Activated CD8-positive, alpha-beta T cell treated with anti-CD3 and anti-CD28 coated beads for 36 hours (primary cell): ENCODE measurements around the gene SIDT1. TPM values are rescaled to one million over a fixed set of nuclear protein-coding genes. Genes with fewer than 3 reads are reported as not detected.

Experiments used
- ATAC-seq: fragments of 200-7000 bp; cut with Tn5 transposase; one replicate; pipeline ENCODE4 v1.10.0; 2021; ENCODE audit warnings: mild to moderate bottlenecking, moderate library complexity
- CTCF ChIA-PET: fragments of 350-600 bp; sonication (Branson Sonifier 250); formaldehyde crosslinking; loops from one replicate; lab custom pipeline; 2021; ENCODE audit warnings: antibody characterized with exemption; lab: Charles Lee
- POLR2A ChIA-PET: fragments of 350-600 bp; sonication (Branson Sonifier 250); formaldehyde crosslinking; loops from one replicate; lab custom pipeline; 2021; ENCODE audit warnings: antibody characterized with exemption; lab: Charles Lee
- DNase-seq: peaks from one replicate; pipeline ENCODE4 v3.0.0-alpha.2; 2020
- H3K27ac Mint-ChIP-seq: one replicate; pipeline ENCODE4 v1.8.0; 2021; ENCODE audit warnings: mild to moderate bottlenecking, mixed read lengths
- H3K27me3 Mint-ChIP-seq: one replicate; pipeline ENCODE4 v1.8.0; 2021; ENCODE audit warnings: mixed read lengths
- H3K36me3 Mint-ChIP-seq: one replicate; pipeline ENCODE4 v1.8.0; 2021; ENCODE audit warnings: low read depth, mixed read lengths
- H3K4me1 Mint-ChIP-seq: one replicate; pipeline ENCODE4 v1.8.0; 2021; ENCODE audit warnings: low read depth, mixed read lengths
- H3K4me3 Mint-ChIP-seq: one replicate; pipeline ENCODE4 v1.8.0; 2021; ENCODE audit warnings: mild to moderate bottlenecking, moderate library complexity, mixed read lengths
- H3K9me3 Mint-ChIP-seq: one replicate; pipeline ENCODE4 v1.8.0; 2021; ENCODE audit warnings: mixed read lengths
- CTCF ChIP-seq: fragments of 200-600 bp; IDR thresholded peaks from one replicate; pipeline ENCODE4 v1.8.0; 2022; ENCODE audit warnings: antibody characterized with exemption, mild to moderate bottlenecking
- intact Hi-C: fragments of 100-400 bp; cut with micrococcal nuclease; formaldehyde crosslinking; loops from one replicate; pipeline ENCODE4 v1.10.0; 2022
- total RNA-seq, 2 experiments: library from RNA; stranded (reverse); gene quantifications; one replicate each; pipeline ENCODE4 v1.2.3, GENCODE V29; 2021

Gene SIDT1
- total RNA-seq, 2 experiments from 2014 or later, result 21.0 to 24.0 TPM

- no peak for ATAC-seq
Observed at GRCh38 chr3:113638910-113639309, 106.6 kb downstream of the SIDT1 start.

DNA sequence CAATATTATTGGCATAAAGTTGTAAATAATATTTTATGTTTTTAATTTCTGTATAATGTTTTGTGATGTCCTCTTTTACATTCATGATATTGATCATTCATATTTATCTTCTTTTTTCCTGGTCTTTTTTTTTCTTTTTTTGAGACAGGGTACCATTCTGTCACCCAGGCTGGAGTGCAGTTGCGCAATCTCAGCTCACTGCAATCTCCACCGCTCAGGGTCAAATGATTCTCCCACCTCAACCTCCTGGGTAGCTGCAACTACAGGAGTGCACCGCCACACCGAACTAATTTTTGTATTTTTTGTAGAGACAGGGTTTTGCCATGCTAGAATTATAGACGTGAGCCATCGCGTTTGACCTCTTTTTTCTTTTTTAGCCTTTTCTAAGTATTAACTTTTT is 111.2 kb downstream of the SIDT1 start:
- TF ChIP-seq CTCF, result no peak
- no peak overlapping the region for H3K4me3 Mint-ChIP-seq
- ChIA-PET POLR2A (no interaction called here), CTCF (interaction anchor here (0.8 kb wide), 1 partner anchor 10 kb away, joined by 3 read pairs; no protein-coding TSS in a partner anchor)
- peaks cover 7% of the 10 kb centered on the region for H3K36me3 Mint-ChIP-seq
- H3K27ac Mint-ChIP-seq, result no peak overlapping the region
- intact Hi-C loops, result no loop called here
- no peaks in the 10 kb centered on the region for H3K27me3 Mint-ChIP-seq
- no peak for ATAC-seq
- peaks cover 21% of the 10 kb centered on the region for H3K9me3 Mint-ChIP-seq
- no peak for DNase-seq
- peaks cover 1% of the 10 kb centered on the region for H3K4me1 Mint-ChIP-seq

More at GRCh38 chr3:113638910-113639309, 106.6 kb downstream of the SIDT1 start:
- no peak overlapping the region for H3K27ac Mint-ChIP-seq
- TF ChIP-seq CTCF, result no peak
- H3K4me3 Mint-ChIP-seq, result no peak overlapping the region
- peaks cover 3% of the 10 kb centered on the region for H3K9me3 Mint-ChIP-seq
- POLR2A ChIA-PET, result no interaction called here
- intact Hi-C loops, result no loop called here
- no peaks in the 10 kb centered on the region for H3K36me3 Mint-ChIP-seq
- no peaks in the 10 kb centered on the region for H3K27me3 Mint-ChIP-seq
- no peak for DNase-seq
- H3K4me1 Mint-ChIP-seq, result peaks cover 1% of the 10 kb centered on the region
- CTCF ChIA-PET, result no interaction called here

DNA sequence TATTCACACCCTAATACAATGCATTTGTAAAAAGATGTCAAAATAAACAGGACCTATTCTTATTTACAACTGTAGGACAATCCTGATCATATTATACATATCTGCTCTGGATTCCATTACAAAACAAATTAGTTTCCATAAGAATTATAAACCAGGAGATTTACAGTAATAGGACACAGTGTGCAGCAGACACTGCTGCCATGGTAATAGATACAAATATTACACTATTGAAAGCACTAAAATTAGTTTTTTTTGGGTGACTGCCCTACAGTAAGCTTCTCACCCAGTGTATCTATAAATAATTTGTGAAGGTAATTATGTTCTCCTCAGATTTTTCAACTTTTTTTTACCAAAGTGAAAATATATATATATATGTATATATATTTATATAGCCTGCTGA is 116.2 kb downstream of the SIDT1 start:
- CTCF ChIA-PET, result no interaction called here
- H3K27ac Mint-ChIP-seq, result no peak overlapping the region

DNA sequence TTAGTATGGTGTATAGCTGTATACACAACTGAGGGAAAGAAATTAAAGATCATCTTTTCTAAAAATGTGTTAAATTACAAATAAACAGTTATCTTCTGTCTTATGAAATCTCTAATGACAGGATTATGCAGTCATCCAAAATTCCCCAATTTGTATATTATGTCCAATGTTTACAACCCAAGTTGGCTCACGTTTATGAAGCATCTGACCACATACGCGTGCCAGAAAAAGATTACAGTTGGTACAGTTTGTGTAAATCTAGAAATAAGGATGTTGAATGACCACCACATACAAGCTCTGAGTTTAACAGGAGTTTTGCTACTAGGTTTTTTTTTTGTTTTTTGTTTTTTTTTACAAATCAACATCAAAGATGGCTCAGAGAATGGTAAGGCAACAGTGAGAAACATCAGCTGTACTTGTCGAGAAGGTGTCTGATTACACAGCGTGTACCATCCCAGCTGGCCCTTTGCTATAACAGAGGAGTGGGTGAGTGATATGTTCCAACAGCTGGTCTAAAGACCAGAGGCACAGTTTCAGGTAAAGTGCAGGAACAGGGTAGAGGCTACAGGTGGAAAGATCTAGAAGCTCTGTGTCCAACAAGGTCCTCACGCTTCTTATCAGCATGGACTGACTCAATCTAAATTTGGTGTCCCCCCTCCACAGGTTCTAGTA is 117.0 kb downstream of the SIDT1 start:
- TF ChIP-seq CTCF, result no peak
- H3K9me3 Mint-ChIP-seq, result peaks cover 15% of the 10 kb centered on the region
- no peak for DNase-seq
- no peaks in the 10 kb centered on the region for H3K27me3 Mint-ChIP-seq
- peaks cover 9% of the 10 kb centered on the region for H3K36me3 Mint-ChIP-seq
- ATAC-seq, result no peak
- intact Hi-C loops, result no loop called here
- H3K4me1 Mint-ChIP-seq, result no peaks in the 10 kb centered on the region
- ChIA-PET CTCF (interaction anchor here (0.7 kb wide), 1 partner anchor 9 kb away, joined by 3 read pairs; no protein-coding TSS in a partner anchor), POLR2A (no interaction called here)
- no peak overlapping the region for H3K27ac Mint-ChIP-seq
- H3K4me3 Mint-ChIP-seq, result no peak overlapping the region

More for the DNA sequence above, 116.2 kb downstream of the SIDT1 start:
- no peak for ATAC-seq
- Mint-ChIP-seq H3K4me1 (no peaks in the 10 kb centered on the region), H3K4me3 (no peak overlapping the region), H3K36me3 (peaks cover 9% of the 10 kb centered on the region), H3K9me3 (peaks cover 21% of the 10 kb centered on the region), H3K27me3 (no peaks in the 10 kb centered on the region)
- no peak for TF ChIP-seq CTCF
- POLR2A ChIA-PET, result no interaction called here
- intact Hi-C loops, result no loop called here
- no peak for DNase-seq

DNA sequence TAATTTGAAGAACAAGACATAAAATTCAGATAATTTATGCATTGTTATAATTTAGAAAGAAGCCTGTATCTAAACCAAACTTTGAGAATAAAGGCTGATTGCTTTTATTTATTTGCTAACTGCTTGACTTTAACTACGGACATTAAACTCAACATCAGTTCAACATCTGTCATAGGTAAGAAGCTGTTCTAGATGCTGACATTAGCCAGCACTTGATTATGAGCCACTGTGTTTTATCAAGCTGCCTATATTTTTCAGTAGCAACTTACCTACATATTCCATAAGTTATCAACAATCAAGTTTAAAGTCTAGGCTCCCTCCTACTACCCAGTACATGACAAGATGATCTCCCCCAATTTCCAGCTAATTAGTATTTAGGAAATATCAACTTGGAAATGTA is 122.0 kb downstream of the SIDT1 start:
- DNase-seq (no peak), ATAC-seq (no peak)
- ChIA-PET POLR2A (no interaction called here), CTCF (interaction anchor here (1.0 kb wide), 1 partner anchor 82 kb away, joined by 3 read pairs; no protein-coding TSS in a partner anchor)
- Mint-ChIP-seq H3K36me3 (peaks cover 24% of the 10 kb centered on the region), H3K27ac (no peak overlapping the region), H3K27me3 (no peaks in the 10 kb centered on the region), H3K9me3 (no peaks in the 10 kb centered on the region), H3K4me1 (no peaks in the 10 kb centered on the region), H3K4me3 (no peak overlapping the region)
- intact Hi-C loops, result no loop called here
- no peak for TF ChIP-seq CTCF
